ENCODE data around the gene WNT8B.

- TF ChIP-seq EZH2 (IDR thresholded peaks at IDR 0.05; ENCODE audit: insufficient read depth, poor library complexity, severe bottlenecking) (no peak), EZH2phosphoT487 (IDR thresholded peaks at IDR 0.05; ENCODE audit: insufficient read depth, low read depth) (no peak)
Observed at GRCh38 chr10:100485801-100486495, 23.1 kb downstream of the WNT8B start.
